GM23248 (cell line): Measurements from ENCODE around the gene CLVS2.

Source experiments
- EZH2 ChIP-seq: fragments of 200-600 bp; sonication (generic); IDR thresholded peaks from 2 replicates; pipeline ENCODE4 v1.6.1; 2018; ENCODE audit warnings: antibody characterized with exemption, mild to moderate bottlenecking; ENCODE audit not compliant: insufficient read depth, poor library complexity, severe bottlenecking
- EZH2phosphoT487 ChIP-seq: fragments of 200-600 bp; sonication (generic); IDR thresholded peaks from 2 replicates; pipeline ENCODE4 v1.6.1; 2018; ENCODE audit warnings: antibody characterized with exemption, moderate library complexity, mild to moderate bottlenecking, low read depth; ENCODE audit not compliant: insufficient read depth

- TF ChIP-seq EZH2: no peak
- no peak for TF ChIP-seq EZH2phosphoT487
Observed at GRCh38 chr6:122956376-122956775, 39.7 kb upstream of the CLVS2 start.
